Measurements from ENCODE around the gene TH. TPM values are rescaled to one million over a fixed set of nuclear protein-coding genes. Genes with fewer than 3 reads are reported as not detected.

TH gene
- total and polyA plus RNA-seq, 2 of the 4 experiments (the other 2 are of a cell fraction): 0.10 TPM; not detected in 1

DNA sequence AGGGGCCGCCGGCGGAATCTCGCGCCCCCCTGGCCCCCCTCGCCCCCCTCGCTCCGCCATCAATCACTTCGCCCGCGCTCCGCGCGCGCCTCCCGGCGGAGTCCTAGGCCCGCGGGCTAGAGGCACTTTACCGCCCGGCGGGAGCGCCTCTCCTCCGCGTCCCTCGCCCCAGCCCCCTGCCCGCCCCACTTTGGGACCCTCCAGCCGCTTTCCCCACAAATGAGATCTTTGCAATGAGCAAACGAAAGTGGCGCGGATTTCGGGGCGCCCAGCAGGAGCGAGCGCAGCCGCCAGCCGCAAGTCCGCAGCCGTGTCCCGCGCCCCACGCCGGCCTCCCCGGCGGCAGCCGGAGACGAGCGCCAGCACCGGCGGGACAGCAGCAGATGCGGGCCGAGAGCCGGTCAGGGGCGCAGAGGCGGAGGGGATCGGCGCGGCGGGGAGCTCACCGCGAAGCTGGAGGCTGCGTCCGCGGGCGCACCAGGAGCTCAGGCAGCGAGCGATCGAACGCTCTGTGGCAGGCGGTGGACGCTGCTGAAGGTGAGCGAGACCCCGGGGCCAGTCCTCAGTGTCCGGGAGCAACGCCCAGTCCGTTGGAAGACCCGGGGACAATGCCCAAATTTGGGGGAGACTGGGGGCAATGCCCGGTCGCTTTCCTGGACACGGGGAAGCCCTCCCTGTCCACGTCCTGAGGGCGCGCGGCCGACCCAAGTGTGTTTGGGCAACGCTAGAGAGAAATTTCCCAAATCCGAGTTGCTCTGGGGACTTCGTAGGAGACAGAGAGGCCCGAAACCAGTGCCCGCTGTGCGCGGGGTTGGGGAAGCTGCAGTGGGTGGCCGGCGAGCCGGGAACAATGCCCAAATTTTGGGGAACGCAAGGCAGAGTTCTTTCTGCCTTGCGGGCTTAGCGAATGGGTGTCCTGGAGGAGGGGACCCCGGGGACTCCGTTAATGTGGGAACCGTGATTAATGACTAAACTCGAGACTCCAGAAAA, 30.9 kb downstream of the TH start:
- H3K4ac ChIP-seq (ENCODE audit: low read depth, low read length): no peak overlapping the region
- in situ Hi-C loops (cut with MboI; ENCODE audit: low sequenced_read_pairs): no loop called here
- no peak overlapping the region for H3K27ac ChIP-seq (ENCODE audit: insufficient read depth, low read length)

More for the DNA sequence above, 30.9 kb downstream of the TH start:
- Histone ChIP-seq H4K20me1 (ENCODE audit: insufficient read depth, low read length) (peaks cover 29% of the 10 kb centered on the region), H3K27me3 (ENCODE audit: control insufficient read depth, insufficient read depth, low read length) (peaks cover 83% of the 10 kb centered on the region), H4K8ac (ENCODE audit: low read depth in 2 of 2, low read length in 2 of 2) (no peak overlapping the region), H2BK15ac (ENCODE audit: low read depth, low read length) (no peak overlapping the region), H2BK120ac (ENCODE audit: low read depth, low read length) (no peak overlapping the region), H4K5ac (ENCODE audit: low read depth, low read length) (no peak overlapping the region), H3K9ac (ENCODE audit: low read depth, low read length) (no peak overlapping the region), H3K36me3 (ENCODE audit: control insufficient read depth, insufficient read depth, low read length) (no peaks in the 10 kb centered on the region), H2AK9ac (replicated peaks; ENCODE audit: low read depth, low read length, poor library complexity) (no peak overlapping the region), H2AFZ (replicated peaks; ENCODE audit: low read length, poor library complexity) (no peak overlapping the region), H2AK5ac (ENCODE audit: low read depth, low read length) (no peak overlapping the region), H3K23ac (ENCODE audit: low read depth, low read length) (no peak overlapping the region), H3K79me1 (ENCODE audit: low read depth in 1 of 2, low read length in 2 of 2) (peaks cover 0 to 4% of the 10 kb centered on the region in 2 experiments; a peak in 1 of 4 replicates), H3K9me1 (ENCODE audit: insufficient read depth, low read length) (no peaks in the 10 kb centered on the region), H3K14ac (replicated peaks; ENCODE audit: low read depth, low read length) (no peak overlapping the region), H3K9me3 (ENCODE audit: control insufficient read depth, insufficient read depth, low read length) (no peaks in the 10 kb centered on the region), H3K4me3 (ENCODE audit: insufficient read depth, low read depth, low read length) (no peak overlapping the region), H4K91ac (ENCODE audit: insufficient read depth, low read depth, low read length) (no peak overlapping the region), H3K56ac (ENCODE audit: extremely low read depth, insufficient read depth, low read length) (no peak overlapping the region), H3K18ac (ENCODE audit: low read depth, low read length) (no peak overlapping the region), H3K4me2 (ENCODE audit: low read depth, low read length) (no peak overlapping the region; the same call in 1 of the 2 replicates), H2BK20ac (ENCODE audit: low read depth, low read length) (no peak overlapping the region), H3K4me1 (ENCODE audit: control insufficient read depth, insufficient read depth, low read length) (peaks cover 2% of the 10 kb centered on the region), H2BK5ac (ENCODE audit: low read depth, low read length, poor library complexity, severe bottlenecking) (no peak overlapping the region)
- 5% methylated on average over 38 of the region's 102 CpGs; no CpG with 5 or more reads in 1 of the 2 experiments for WGBS, 2 experiments (ENCODE audit: extremely low coverage in 2 of 2, insufficient read length in 1 of 2)
- no peak for ATAC-seq (ENCODE audit: low read depth)
- CTCF ChIA-PET: interaction anchor here (1.1 to 3.2 kb wide), 2 partner anchors 11 to 270 kb away, joined by 3 to 14 read pairs; no protein-coding TSS in a partner anchor
- TF ChIP-seq RFX5 (IDR thresholded peaks at IDR 0.05; ENCODE audit: low read depth, low read length): no peak
- no peak for TF ChIP-seq FOS (IDR thresholded peaks at IDR 0.05; ENCODE audit: low read depth, low read length)
- no peak for TF ChIP-seq POLR2A (IDR thresholded peaks at IDR 0.05; ENCODE audit: low read depth, low read length)
- no peak for TF ChIP-seq SMC3 (IDR thresholded peaks at IDR 0.05; ENCODE audit: low read depth, low read length)
- TF ChIP-seq MAFK (IDR thresholded peaks at IDR 0.05; ENCODE audit: low read depth, low read length): no peak
- TF ChIP-seq, protein P1, sequence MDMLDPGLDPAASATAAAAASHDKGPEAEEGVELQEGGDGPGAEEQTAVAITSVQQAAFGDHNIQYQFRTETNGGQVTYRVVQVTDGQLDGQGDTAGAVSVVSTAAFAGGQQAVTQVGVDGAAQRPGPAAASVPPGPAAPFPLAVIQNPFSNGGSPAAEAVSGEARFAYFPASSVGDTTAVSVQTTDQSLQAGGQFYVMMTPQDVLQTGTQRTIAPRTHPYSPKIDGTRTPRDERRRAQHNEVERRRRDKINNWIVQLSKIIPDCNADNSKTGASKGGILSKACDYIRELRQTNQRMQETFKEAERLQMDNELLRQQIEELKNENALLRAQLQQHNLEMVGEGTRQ (IDR thresholded peaks at IDR 0.05; ENCODE audit: low read depth, low read length): no peak
- no peak for TF ChIP-seq CEBPB (IDR thresholded peaks at IDR 0.05; ENCODE audit: low read depth, low read length)
- no peak for TF ChIP-seq MAZ (IDR thresholded peaks at IDR 0.05; ENCODE audit: borderline replicate concordance, low read depth, low read length)
- no peak for TF ChIP-seq NFE2L2 (IDR thresholded peaks at IDR 0.05; ENCODE audit: low read depth, low read length)
- no peak for TF ChIP-seq CHD1 (IDR thresholded peaks at IDR 0.05; ENCODE audit: low read depth, low read length)
- no peak for TF ChIP-seq RAD21 (IDR thresholded peaks at IDR 0.05; ENCODE audit: low read length)
- POLR2A ChIA-PET (ENCODE audit: unreplicated experiment): no interaction called here
- DNase-seq: no peak
- dilution Hi-C loops (cut with HindIII; ENCODE audit: low sequenced_read_pairs, unreplicated experiment) (no loop called here), intact Hi-C loops (cut with micrococcal nuclease) (no loop called here)
- no TSS peak for BruUV-seq (replicated peaks)
